GM10266 (cell line): ENCODE data around the gene PVR.

Experiments
- DNase-seq: peaks from one replicate; pipeline ENCODE4 v3.0.0; 2012; ENCODE audit errors: extremely low spot score
- CTCF ChIP-seq: IDR thresholded peaks from 2 replicates; pipeline ENCODE4 v1.5.1; 2012; ENCODE audit warnings: mild to moderate bottlenecking, low read depth; ENCODE audit not compliant: control insufficient read depth, insufficient read depth; ENCODE audit errors: missing control alignments

Gene PVR

DNA sequence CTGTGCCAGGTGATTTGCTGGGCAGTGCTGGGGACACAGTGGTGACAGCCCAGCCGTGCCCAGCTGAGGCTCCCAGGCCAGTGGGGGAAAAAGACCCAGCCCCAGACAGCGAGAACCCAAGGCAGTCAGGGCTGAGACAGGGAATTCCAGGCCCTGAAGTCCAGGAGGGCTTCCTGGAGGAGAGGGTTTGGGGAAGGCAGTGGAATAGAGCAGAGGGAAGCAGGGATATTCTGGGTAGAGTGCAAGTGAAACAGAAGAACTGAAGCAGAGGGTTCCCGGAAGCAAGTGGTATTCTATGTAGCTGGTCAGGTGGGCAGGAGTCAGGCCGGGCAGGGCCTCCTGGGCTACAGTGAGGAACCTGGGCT lies 53.9 kb downstream of the PVR start:
- no peak for TF ChIP-seq CTCF
- no peak for DNase-seq

DNA sequence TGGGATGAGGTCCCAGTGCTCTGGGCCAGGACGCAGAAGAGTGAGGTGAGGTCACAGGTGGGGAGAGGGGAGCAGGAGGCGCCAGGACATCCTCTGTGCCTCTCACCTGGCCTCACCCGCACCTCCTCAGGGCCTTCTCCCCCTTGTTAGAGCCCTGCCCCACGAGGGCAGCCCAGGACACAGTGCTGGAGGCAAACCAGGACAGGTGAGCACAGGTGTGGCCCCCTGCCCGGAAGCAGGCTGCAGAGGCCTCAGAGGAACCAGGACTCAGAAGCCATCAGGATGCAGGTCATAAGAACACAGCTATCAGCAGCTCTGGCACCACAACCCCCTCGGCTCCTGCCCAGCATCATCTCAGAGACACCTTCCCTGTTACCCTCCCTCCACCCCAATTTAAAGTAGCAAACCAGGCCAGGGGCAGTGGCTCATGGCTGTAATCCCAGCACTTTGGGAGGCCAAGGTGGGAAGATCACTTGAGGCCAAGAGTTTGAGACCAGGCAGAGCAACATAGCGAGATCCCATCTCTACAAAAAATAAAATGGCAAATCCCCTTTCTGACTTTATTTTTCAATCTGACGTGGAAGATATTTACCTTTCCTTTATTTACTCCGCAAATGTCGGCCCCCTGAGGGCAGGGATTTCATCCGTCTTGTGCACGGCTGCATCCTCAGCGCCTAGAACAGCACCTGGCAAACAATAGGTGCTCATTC lies 54.9 kb downstream of the PVR start, which contains the start of gene CEACAM16:
CEACAM16 (plus strand) TSS at position 660 of the 710 bp plus-strand sequence. CDS start 2,306 bp downstream, outside the sequence.
- TF ChIP-seq CTCF = no peak
- no peak for DNase-seq

DNA sequence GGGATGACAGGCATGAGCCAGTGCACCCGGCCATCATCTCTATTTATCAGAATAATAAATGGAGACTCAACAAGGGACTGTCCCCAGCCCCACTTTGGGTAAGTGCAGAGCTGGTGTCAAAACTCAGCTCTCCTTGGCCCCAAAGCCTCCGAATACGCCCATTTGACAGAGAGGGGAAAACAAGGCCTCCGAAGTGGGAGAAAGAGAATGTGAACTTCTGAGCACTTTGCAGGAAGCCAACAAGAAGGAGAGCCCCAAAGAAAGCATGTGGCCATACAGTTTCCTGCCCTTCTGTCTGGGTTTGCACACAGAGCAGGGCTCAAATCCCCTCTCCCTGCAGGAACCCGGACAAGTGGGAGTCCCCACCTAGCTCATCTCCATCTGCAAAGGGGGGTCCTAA lies 56.8 kb downstream of the PVR start:
- no peak for DNase-seq
- no peak for TF ChIP-seq CTCF

DNA sequence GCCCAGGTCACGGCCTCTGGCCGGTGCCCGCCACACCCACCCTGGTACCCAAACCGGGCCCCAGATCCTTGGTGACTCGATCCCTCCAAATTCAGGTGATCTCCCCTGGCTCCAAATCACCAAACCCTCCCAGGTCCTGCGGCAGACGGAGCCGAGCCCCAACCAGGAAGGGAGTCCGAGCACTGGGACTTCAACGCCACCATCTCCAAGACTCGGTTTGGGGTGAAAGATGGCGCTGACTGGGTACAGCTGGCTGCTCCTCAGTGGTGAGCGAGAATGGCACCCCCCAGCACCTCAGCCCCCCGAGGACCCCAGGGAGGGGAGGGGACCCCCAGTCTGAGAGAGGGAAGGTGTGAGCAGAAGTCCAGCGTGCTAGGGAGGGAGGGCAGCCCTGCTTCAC lies 57.5 kb downstream of the PVR start:
- no peak for DNase-seq
- no peak for TF ChIP-seq CTCF

- no peak for TF ChIP-seq CTCF
- DNase-seq = no peak
These were observed 59.0 kb downstream of the PVR start for GRCh38 chr19:44702551-44703176.

- TF ChIP-seq CTCF = no peak
- DNase-seq = no peak
These were observed 59.8 kb downstream of the PVR start for GRCh38 chr19:44703336-44704078.

DNA sequence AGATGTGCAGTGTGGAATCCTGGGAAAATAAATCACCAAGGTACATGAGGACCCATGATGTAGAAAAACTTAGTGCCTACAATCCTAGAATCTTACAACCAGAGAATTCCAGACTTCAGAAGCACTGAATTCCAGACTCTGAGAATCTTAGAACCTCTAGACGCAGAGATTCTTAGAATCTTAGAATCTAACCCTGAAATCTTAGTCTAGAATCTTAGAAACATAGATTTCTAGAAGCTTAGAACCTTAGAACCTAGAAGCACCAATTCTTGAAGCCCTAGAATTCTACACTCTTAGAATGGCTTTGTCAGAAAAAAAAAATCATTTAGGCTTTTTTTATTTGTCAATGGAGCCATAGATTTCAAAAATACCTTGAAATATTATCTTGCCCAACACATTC lies 61.3 kb downstream of the PVR start:
- TF ChIP-seq CTCF = no peak
- DNase-seq = no peak
